Peyer's patch (tissue), 4 donors: ENCODE measurements around the gene KCNJ5. TPM values are rescaled to one million over a fixed set of nuclear protein-coding genes. Genes with fewer than 3 reads are reported as not detected.
A peak's percentile ranks its signal among the peaks of the same experiment; 100 is the strongest.

ENCODE experiments used
- DNase-seq, 3 donors: peaks; one replicate each; pipeline ENCODE4 v3.0.0-alpha.2; 2017 to 2019
- H3K27ac ChIP-seq, 4 donors: fragments of 200-600 bp; sonication (generic); one replicate each; pipeline ENCODE4 v1.5.1; 2016 to 2019
- H3K27me3 ChIP-seq, 2 donors: fragments of 200-600 bp; sonication (generic); one replicate each; pipeline ENCODE4 v1.5.1; 2019
- H3K36me3 ChIP-seq, 3 donors: fragments of 200-600 bp; sonication (generic); one replicate each; pipeline ENCODE4 v1.5.1; 2016 to 2019
- H3K4me1 ChIP-seq, 4 donors: fragments of 200-600 bp; sonication (generic); one replicate each; pipeline ENCODE4 v1.5.1; 2016 to 2019
- H3K4me3 ChIP-seq, 4 donors: fragments of 200-600 bp; sonication (generic); 1 replicate in 3 of 4; 2 replicates in 1 of 4; pipeline ENCODE4 v1.5.1; 2016 to 2019; ENCODE audit warnings: mild to moderate bottlenecking in 1 of 4
- H3K9me3 ChIP-seq, 4 donors: fragments of 200-600 bp; sonication (generic); one replicate each; pipeline ENCODE4 v1.5.1; 2016 to 2019; ENCODE audit warnings: mild to moderate bottlenecking in 1 of 4
- POLR2A ChIP-seq, 2 donors: fragments of 450-650 bp; IDR thresholded peaks; one replicate each; pipeline ENCODE4 v1.5.1; 2017; ENCODE audit warnings: antibody characterized with exemption in 2 of 2, mild to moderate bottlenecking in 2 of 2, moderate library complexity in 2 of 2
- total RNA-seq, 4 donors: library from RNA; depleted of rRNA; stranded (reverse); fragments of >200 nt; gene quantifications; one replicate each; pipeline ENCODE4 v1.1.0, GENCODE V29; 2016
- TF ChIP-seq, protein P1 (sequence below), 6 experiments: fragments of 450-650 bp in 4 of 6; fragments of 200-600 bp in 2 of 6; sonication (generic) in 1 of 6; IDR thresholded peaks; one replicate each; pipeline ENCODE4 v1.5.1; 2017 to 2019; ENCODE audit warnings: antibody characterized with exemption in 6 of 6, mild to moderate bottlenecking in 3 of 6, moderate library complexity in 1 of 6

Gene KCNJ5
- total RNA-seq, 4 donors from 2014 or later: 1.6 TPM; not detected in 3

DNA sequence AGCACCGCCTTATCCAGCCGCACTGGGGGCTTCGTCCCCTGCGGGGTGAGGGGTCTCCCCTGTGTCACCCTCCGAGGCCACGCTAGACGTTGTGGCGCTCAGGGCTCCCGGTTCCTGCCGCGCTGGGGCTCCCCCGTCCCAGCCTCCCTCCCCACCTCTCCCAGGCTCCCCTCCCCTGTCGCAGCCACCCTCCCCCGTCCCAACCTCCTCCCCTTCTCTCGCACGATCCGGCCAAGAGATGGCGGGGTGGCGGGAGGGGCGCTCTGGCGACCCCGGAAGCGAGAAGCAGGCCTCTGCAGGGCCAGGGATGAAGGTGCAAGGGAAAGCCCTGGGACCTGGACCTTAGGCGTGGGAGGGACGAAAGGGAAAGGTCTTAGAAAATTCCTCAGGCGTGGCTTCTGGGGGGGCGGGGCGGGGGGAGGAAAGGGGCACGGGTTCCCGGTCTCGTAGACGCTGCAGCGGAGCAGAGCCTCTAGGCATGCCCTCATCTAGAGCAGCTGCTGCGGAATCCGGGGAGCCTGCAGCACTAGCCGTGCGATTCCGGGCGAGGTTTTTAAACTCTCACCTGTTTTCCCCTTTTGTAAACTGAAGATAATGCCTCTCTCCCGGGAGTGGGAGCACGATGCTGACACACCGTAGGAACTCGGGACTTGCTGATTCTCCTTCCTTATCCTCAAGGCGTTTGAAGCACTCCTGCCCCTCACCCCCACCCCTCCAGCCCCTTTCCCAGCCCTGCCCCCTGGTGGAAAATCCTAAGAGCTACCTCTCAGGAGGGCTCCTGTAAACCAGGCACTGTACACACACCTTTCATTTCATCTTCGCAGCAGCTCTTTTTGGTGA, 14.4 kb downstream of the KCNJ5 start:
- no peaks in the 10 kb centered on the region for H3K9me3 ChIP-seq
- H3K36me3 ChIP-seq: no peaks in the 10 kb centered on the region
- TF ChIP-seq POLR2A (IDR thresholded peaks at IDR 0.05): no peak
- TF ChIP-seq, protein P1, sequence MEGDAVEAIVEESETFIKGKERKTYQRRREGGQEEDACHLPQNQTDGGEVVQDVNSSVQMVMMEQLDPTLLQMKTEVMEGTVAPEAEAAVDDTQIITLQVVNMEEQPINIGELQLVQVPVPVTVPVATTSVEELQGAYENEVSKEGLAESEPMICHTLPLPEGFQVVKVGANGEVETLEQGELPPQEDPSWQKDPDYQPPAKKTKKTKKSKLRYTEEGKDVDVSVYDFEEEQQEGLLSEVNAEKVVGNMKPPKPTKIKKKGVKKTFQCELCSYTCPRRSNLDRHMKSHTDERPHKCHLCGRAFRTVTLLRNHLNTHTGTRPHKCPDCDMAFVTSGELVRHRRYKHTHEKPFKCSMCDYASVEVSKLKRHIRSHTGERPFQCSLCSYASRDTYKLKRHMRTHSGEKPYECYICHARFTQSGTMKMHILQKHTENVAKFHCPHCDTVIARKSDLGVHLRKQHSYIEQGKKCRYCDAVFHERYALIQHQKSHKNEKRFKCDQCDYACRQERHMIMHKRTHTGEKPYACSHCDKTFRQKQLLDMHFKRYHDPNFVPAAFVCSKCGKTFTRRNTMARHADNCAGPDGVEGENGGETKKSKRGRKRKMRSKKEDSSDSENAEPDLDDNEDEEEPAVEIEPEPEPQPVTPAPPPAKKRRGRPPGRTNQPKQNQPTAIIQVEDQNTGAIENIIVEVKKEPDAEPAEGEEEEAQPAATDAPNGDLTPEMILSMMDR (IDR thresholded peaks at IDR 0.05): peak in 5 of 6 experiments; percentile 7 to 41 (median 27)
- peak in 2 of 3 donors; percentile 61 to 66 for DNase-seq
- H3K4me1 ChIP-seq: peaks cover 0 to 22% (median 3%) of the 10 kb centered on the region in 4 donors
- H3K4me3 ChIP-seq: peak overlapping the region; percentile 36 to 62 (median 58)
- no peaks in the 10 kb centered on the region for H3K27me3 ChIP-seq
- peak overlapping the region in 3 of 4 donors; percentile 11 to 54 (median 33) for H3K27ac ChIP-seq

DNA sequence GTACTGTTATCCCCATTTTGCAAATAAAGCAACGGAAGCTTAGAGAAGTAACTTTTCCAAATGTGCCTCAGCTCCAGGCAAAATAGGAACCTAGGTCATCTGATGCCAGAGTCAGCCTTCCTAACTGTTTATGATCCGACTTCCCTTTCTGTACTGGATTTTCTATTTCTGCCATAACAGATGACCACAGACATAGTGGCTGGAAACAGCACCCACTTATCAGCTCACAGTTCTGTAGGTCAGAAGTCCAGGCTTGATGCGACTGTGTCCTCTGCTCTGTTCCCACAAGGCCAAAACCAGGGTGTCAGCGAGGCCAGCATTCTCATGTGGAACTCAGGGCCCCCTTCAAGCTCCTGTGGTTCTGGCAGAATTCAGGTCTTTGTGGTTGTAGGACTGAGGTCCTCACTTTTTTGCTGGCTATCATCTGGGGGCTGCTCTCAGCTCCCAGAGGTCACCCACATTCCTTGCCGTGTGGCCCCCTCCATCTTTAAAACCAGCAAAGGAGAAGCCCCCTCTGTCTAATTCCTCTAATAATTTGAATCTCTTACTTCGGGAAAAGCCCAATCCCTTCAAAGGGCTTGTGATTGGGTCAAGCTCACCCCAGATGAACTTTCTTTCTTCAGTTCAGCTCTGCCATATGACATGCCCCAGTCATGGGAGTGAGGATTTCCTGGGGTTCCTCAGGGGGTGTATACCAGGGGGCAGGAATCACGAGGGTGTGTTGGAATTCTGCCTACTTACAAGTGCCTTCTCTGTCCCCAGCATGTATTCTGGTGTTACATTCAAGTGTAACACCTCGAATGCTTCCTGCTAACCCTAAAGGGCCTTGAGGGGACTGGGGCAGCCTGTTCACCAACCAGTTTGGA, 15.3 kb downstream of the KCNJ5 start:
- H3K9me3 ChIP-seq: no peaks in the 10 kb centered on the region
- H3K36me3 ChIP-seq: no peaks in the 10 kb centered on the region
- H3K4me1 ChIP-seq: peaks cover 0 to 22% (median 3%) of the 10 kb centered on the region in 4 donors
- peak overlapping the region in 1 of 4 donors; percentile 54 for H3K27ac ChIP-seq
- TF ChIP-seq POLR2A (IDR thresholded peaks at IDR 0.05): no peak
- TF ChIP-seq, protein P1 (IDR thresholded peaks at IDR 0.05): no peak
- no peaks in the 10 kb centered on the region for H3K27me3 ChIP-seq
- H3K4me3 ChIP-seq: peak overlapping the region; percentile 36 to 62 (median 58)
- no peak for DNase-seq

DNA sequence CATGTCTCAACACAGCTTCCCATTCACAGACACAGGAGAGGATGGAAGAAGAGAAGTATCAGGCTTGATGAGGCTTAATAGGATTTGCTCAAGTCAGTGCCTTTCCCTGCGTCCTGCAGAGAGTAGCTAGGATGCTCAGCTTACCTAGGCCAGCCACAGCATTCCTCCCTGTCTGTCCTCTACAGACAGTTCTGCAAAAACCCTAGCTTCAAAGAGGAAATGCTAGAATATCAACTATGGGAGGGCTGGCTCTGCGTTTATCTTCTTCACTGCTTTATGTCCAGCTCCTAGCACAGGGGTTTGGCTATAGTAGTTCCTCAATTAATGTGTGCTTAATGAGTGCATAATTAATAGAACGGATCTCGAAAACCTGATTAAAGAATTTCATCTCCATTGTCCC, 16.4 kb downstream of the KCNJ5 start:
- TF ChIP-seq, protein P1 (IDR thresholded peaks at IDR 0.05): no peak
- TF ChIP-seq POLR2A (IDR thresholded peaks at IDR 0.05): no peak
- Histone ChIP-seq H3K36me3 (no peaks in the 10 kb centered on the region), H3K27me3 (no peaks in the 10 kb centered on the region), H3K4me1 (peaks cover 0 to 22% (median 3%) of the 10 kb centered on the region in 4 donors), H3K9me3 (no peaks in the 10 kb centered on the region), H3K4me3 (no peak overlapping the region), H3K27ac (no peak overlapping the region)
- DNase-seq: no peak

DNA sequence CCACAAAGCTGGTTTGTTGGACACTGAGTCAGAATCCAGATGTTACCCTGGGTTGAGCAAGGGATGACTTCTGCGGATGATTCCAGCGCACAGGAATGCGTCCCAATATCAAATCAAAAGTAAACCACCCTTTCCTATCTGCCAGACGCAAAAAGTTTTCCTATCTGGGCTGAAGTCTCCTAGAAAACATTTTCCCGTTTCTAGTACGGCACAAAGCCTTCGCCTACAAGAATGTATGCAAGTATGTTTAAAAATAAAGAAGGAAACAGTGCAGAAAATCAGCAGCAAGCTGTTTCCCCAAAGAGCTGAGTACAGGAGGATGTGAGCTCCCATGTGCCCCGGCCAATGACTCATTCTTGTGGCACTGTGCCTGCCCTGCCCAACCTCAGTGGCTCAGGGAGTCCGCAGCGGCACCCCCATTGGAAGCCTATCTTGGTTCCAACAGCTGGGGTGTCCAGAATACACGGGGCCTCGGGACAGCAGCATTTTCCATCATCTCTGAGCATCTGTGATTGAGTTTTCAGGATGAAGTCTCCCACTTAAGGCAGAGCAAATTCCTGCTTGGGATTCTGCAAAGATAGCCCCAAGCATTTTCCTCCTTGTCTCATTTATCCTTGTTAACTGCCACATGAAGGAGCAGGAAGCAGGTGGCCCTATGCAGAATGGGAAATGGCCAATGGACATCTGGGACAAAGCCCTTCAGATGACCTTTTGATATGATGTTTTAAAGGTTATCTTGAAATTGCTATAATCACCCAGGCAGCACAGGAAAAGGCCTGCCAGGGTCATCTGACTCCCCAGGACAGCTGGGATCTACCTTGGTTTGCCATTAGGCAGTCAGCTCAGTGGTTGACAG, 17.5 kb downstream of the KCNJ5 start:
- TF ChIP-seq, protein P1 (IDR thresholded peaks at IDR 0.05): no peak
- no peak for TF ChIP-seq POLR2A (IDR thresholded peaks at IDR 0.05)
- H3K27me3 ChIP-seq: no peaks in the 10 kb centered on the region
- peak in 1 of 3 donors; percentile 76 for DNase-seq
- H3K4me3 ChIP-seq: no peak overlapping the region
- H3K4me1 ChIP-seq: peaks cover 0 to 22% (median 3%) of the 10 kb centered on the region in 4 donors
- H3K36me3 ChIP-seq: no peaks in the 10 kb centered on the region
- H3K9me3 ChIP-seq: no peaks in the 10 kb centered on the region
- peak overlapping the region in 1 of 4 donors; percentile 22 for H3K27ac ChIP-seq
